GM12891 (cell line): Measurements from ENCODE around the gene LIG1.
A peak's percentile ranks its signal among the peaks of the same experiment; 100 is the strongest.
"Not testable (repeated sequence)": the region's sequence is repeated elsewhere in the genome, so short reads cannot be mapped to it uniquely, and the experiment has no call there.

Experiments used
- DNase-seq: peaks from one replicate; pipeline ENCODE4 v3.0.0; 2011; ENCODE audit warnings: low spot score; ENCODE audit not compliant: insufficient read length
- FAIRE-seq: peaks from 2 replicates; lab custom pipeline; 2011; peaks lifted over from hg19 to GRCh38; lab: Jason Lieb, UNC
- PAX5 ChIP-seq: IDR thresholded peaks from 2 replicates; pipeline ENCODE4 v1.6.1; 2011; ENCODE audit warnings: low read length, moderate library complexity, mild to moderate bottlenecking; ENCODE audit not compliant: insufficient read depth, severe bottlenecking
- POLR2A ChIP-seq: IDR thresholded peaks from 2 replicates; pipeline ENCODE4 v1.6.1; 2011; ENCODE audit warnings: low read depth, low read length, control low read depth
- POLR2AphosphoS5 ChIP-seq: IDR thresholded peaks from 2 replicates; pipeline ENCODE4 v1.6.1; 2011; ENCODE audit warnings: low read depth, low read length, control low read depth
- POU2F2 ChIP-seq: IDR thresholded peaks from 2 replicates; pipeline ENCODE4 v1.6.1; 2011; ENCODE audit warnings: low read depth, mild to moderate bottlenecking, control low read depth, low read length, moderate library complexity
- SPI1 ChIP-seq: IDR thresholded peaks from 2 replicates; pipeline ENCODE4 v1.6.1; 2011; ENCODE audit warnings: low read depth, low read length, control low read depth
- TAF1 ChIP-seq: IDR thresholded peaks from 2 replicates; pipeline ENCODE4 v1.6.1; 2011; ENCODE audit warnings: low read depth, low read length, control low read depth

Gene LIG1

GRCh38 chr19:48108997-48109782, 61.0 kb downstream of the LIG1 start:
- FAIRE-seq (no peak), DNase-seq (no peak)
- no peak for TF ChIP-seq POLR2AphosphoS5
- TF ChIP-seq POLR2A, result no peak
- no peak for TF ChIP-seq PAX5
- no peak for TF ChIP-seq SPI1
- TF ChIP-seq POU2F2, result no peak
- no peak for TF ChIP-seq TAF1

GRCh38 chr19:48103922-48104321, 66.2 kb downstream of the LIG1 start:
- no peak for DNase-seq
- TF ChIP-seq PAX5 (no peak), TAF1 (no peak), SPI1 (no peak), POLR2AphosphoS5 (no peak), POU2F2 (no peak), POLR2A (no peak)
- FAIRE-seq, result no peak

GRCh38 chr19:48102870-48103751, 67.0 kb downstream of the LIG1 start:
- TF ChIP-seq POU2F2 (no peak), POLR2AphosphoS5 (no peak), PAX5 (no peak), TAF1 (no peak), SPI1 (no peak), POLR2A (no peak)
- DNase-seq (no peak), FAIRE-seq (peak; percentile 31)

- FAIRE-seq (no peak), DNase-seq (no peak)
- TF ChIP-seq POLR2A (no peak), TAF1 (no peak), SPI1 (no peak), POLR2AphosphoS5 (no peak), POU2F2 (no peak), PAX5 (no peak)
Observed at GRCh38 chr19:48095612-48096175, 74.5 kb downstream of the LIG1 start.

- TF ChIP-seq TAF1, result no peak
- TF ChIP-seq PAX5, result no peak
- FAIRE-seq, result peak; percentile 33
Observed at GRCh38 chr19:48094855-48095203, 75.3 kb downstream of the LIG1 start.

GRCh38 chr19:48094129-48094854, 75.9 kb downstream of the LIG1 start:
- FAIRE-seq (peak; percentile 54), DNase-seq (no peak)
- TF ChIP-seq POU2F2 (no peak), POLR2A (no peak), TAF1 (no peak), SPI1 (no peak), POLR2AphosphoS5 (no peak), PAX5 (no peak)

More at GRCh38 chr19:48094855-48095203, 75.3 kb downstream of the LIG1 start:
- DNase-seq, result no peak

- not testable (repeated sequence) for FAIRE-seq
Observed at GRCh38 chr19:48091111-48091718, 78.9 kb downstream of the LIG1 start.

GRCh38 chr19:48090281-48090802, 79.8 kb downstream of the LIG1 start:
- no peak for DNase-seq
- no peak for FAIRE-seq
- TF ChIP-seq TAF1, result no peak
- no peak for TF ChIP-seq POLR2A
- TF ChIP-seq POU2F2, result no peak

More at GRCh38 chr19:48091111-48091718, 78.9 kb downstream of the LIG1 start:
- DNase-seq, result not testable (repeated sequence)

- not testable (repeated sequence) for DNase-seq, FAIRE-seq
Observed at GRCh38 chr19:48088991-48089390, 81.2 kb downstream of the LIG1 start.
